ENCODE measurements around the gene SLC37A2. TPM values are rescaled to one million over a fixed set of nuclear protein-coding genes. Genes with fewer than 3 reads are reported as not detected.
A peak's percentile ranks its signal among the peaks of the same experiment; 100 is the strongest.

Gene SLC37A2
- total RNA-seq, 4 donors from 2014 or later: 0.75 to 2.1 (median 1.5) TPM

DNA sequence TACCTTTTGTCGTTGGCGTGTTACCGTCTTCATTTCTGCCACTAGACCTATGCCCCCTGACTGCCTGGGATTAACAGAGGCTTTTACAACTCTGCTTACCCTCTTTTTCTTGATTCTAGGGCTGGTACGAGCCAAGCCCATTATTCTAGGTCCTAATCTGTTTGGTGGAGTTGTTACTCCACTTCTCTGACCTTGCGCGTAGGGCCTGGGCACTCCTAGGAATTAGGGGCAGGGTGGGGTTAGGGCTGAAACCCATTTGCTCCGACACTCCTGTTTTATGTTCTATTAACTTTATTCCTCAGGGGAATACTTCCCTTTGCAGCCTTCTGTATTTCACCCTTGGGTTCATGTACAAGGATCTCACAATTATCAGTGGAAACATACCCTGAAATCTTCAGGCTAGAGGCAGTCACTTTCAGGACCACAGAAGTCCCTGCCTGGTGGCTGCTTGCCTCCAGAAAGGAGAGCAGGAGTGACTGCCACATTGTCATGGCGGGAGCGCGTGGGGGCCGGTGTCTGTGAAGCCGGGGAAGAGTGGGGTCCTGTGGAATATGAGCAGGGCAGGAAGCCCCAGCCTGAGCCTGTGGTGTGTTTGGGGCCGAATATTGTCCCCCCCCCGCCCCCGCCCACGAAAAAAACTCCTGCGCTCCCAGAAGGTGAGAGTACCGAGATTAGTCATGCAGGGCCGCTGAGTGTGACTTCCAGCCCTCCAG, 731 bp upstream of the SLC37A2 start:
- peaks cover 0 to 5% (median 4%) of the 10 kb centered on the region in 3 donors for H3K27me3 ChIP-seq
- peak overlapping the region; percentile 28 to 55 (median 44) for H3K27ac ChIP-seq
- TF ChIP-seq, protein P1, sequence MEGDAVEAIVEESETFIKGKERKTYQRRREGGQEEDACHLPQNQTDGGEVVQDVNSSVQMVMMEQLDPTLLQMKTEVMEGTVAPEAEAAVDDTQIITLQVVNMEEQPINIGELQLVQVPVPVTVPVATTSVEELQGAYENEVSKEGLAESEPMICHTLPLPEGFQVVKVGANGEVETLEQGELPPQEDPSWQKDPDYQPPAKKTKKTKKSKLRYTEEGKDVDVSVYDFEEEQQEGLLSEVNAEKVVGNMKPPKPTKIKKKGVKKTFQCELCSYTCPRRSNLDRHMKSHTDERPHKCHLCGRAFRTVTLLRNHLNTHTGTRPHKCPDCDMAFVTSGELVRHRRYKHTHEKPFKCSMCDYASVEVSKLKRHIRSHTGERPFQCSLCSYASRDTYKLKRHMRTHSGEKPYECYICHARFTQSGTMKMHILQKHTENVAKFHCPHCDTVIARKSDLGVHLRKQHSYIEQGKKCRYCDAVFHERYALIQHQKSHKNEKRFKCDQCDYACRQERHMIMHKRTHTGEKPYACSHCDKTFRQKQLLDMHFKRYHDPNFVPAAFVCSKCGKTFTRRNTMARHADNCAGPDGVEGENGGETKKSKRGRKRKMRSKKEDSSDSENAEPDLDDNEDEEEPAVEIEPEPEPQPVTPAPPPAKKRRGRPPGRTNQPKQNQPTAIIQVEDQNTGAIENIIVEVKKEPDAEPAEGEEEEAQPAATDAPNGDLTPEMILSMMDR (IDR thresholded peaks at IDR 0.05 in 4 of 5, conservative IDR thresholded peaks at IDR 0.05 in 1 of 5): no peak
- no peak for TF ChIP-seq POLR2A (IDR thresholded peaks at IDR 0.05)
- H3K9me3 ChIP-seq: no peaks in the 10 kb centered on the region
- peak in 1 of 2 donors; percentile 5 for ATAC-seq
- peak overlapping the region; percentile 59 to 69 (median 64) for H3K4me3 ChIP-seq
- no peak for DNase-seq
- peaks cover 0 to 8% of the 10 kb centered on the region in 2 donors for H3K4me1 ChIP-seq
- in situ Hi-C loops (cut with MboI; ENCODE audit: low sequenced_read_pairs in 4 of 4): no loop called here
- intact Hi-C loops (cut with DNase I; ENCODE audit: low total_unique reads): no loop called here
- H3K36me3 ChIP-seq: no peaks in the 10 kb centered on the region

DNA sequence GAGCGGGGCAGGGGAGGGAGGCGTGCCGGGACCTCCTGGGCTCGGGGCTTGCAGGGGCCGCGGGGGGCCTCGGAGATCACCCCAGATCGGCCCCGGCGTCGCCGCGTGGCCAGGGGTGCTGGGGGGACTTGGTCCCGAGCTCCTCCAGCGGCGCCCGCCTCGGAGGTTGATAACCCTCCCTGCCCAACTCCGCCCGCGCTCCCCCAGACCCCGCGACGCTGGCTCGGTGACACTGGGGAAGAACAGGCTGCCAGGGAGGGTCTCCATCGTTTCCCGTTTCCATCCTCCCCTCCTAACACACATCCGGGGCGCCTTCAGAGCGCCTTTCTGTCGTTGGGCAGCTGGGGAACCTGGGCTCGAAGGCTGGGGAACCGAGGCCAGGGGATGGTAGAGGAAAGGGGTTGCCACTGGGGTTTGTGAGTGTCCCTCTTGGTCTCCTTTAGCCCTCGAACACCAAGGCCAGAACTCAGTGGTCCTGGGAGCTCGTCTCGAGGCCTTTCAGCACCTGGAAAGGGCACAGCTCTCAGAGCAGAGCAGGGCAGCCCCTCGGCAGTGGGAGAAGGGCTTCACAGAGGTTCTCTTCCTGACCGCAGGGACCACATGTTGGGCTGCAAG, 431 bp downstream of the SLC37A2 start:
- no peak for DNase-seq
- H3K27me3 ChIP-seq: peaks cover 0 to 5% (median 4%) of the 10 kb centered on the region in 3 donors
- in situ Hi-C loops (cut with MboI; ENCODE audit: low sequenced_read_pairs in 4 of 4): no loop called here
- peak overlapping the region; percentile 59 to 69 (median 64) for H3K4me3 ChIP-seq
- no peak for TF ChIP-seq POLR2A (IDR thresholded peaks at IDR 0.05)
- TF ChIP-seq, protein P1 (IDR thresholded peaks at IDR 0.05 in 4 of 5, conservative IDR thresholded peaks at IDR 0.05 in 1 of 5): no peak
- no peaks in the 10 kb centered on the region for H3K9me3 ChIP-seq
- no peaks in the 10 kb centered on the region for H3K36me3 ChIP-seq
- H3K4me1 ChIP-seq: peaks cover 0 to 8% of the 10 kb centered on the region in 2 donors
- peak overlapping the region; percentile 28 to 55 (median 44) for H3K27ac ChIP-seq
- ATAC-seq: no peak
- intact Hi-C loops (cut with DNase I; ENCODE audit: low total_unique reads): no loop called here

DNA sequence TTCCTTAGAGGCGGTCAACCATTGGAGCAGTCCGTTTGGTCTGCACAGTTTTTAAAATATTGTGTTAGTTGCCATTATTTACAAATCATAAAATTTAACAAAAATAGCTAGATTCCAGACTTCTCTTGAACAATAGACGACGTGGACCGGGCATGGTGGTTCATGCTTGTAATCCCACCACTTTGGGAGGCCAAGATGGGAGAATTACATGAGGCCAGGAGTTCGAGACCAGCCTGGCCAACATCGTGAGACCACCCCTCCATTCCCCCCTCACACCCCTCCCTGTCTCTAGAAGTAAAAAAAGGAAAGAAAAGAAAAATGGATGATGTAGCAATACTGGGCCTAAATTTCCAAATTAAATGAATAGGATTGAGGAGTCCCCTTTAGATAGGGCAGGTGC, 965 bp downstream of the SLC37A2 start:
- H3K4me1 ChIP-seq: peaks cover 0 to 8% of the 10 kb centered on the region in 2 donors
- peaks cover 0 to 5% (median 4%) of the 10 kb centered on the region in 3 donors for H3K27me3 ChIP-seq
- TF ChIP-seq POLR2A (IDR thresholded peaks at IDR 0.05): no peak
- in situ Hi-C loops (cut with MboI; ENCODE audit: low sequenced_read_pairs in 4 of 4): no loop called here
- intact Hi-C loops (cut with DNase I; ENCODE audit: low total_unique reads): no loop called here
- H3K36me3 ChIP-seq: no peaks in the 10 kb centered on the region
- H3K4me3 ChIP-seq: peak overlapping the region; percentile 59 to 69 (median 64)
- ATAC-seq (no peak), DNase-seq (no peak)
- no peak overlapping the region for H3K27ac ChIP-seq
- H3K9me3 ChIP-seq: no peaks in the 10 kb centered on the region

DNA sequence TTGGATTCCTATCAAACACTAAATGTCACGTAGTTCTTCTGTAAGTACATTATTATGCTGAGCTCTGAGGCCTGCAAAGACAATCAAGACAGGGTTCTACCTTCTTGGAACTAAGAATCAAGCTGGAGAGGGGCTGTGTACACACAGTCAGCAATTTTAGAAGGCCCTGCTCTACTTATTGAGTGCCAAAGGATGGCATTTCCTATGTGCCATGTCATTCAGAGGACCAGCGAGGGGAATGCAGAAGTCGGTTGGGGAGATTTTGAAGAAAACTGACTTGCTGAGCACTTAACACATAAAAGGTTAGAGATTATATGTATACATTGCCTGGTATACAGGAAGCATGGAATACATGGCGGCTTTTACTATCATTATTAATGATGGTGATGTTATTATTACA, 5.3 kb downstream of the SLC37A2 start:
- TF ChIP-seq POLR2A (IDR thresholded peaks at IDR 0.05): no peak
- TF ChIP-seq, protein P1 (IDR thresholded peaks at IDR 0.05 in 4 of 5, conservative IDR thresholded peaks at IDR 0.05 in 1 of 5): no peak
- peaks cover 4 to 13% of the 10 kb centered on the region in 2 donors for H3K4me1 ChIP-seq
- no peak overlapping the region for H3K4me3 ChIP-seq
- intact Hi-C loops (cut with DNase I; ENCODE audit: low total_unique reads): no loop called here
- no peaks in the 10 kb centered on the region for H3K9me3 ChIP-seq
- no peak overlapping the region for H3K27ac ChIP-seq
- in situ Hi-C loops (cut with MboI; ENCODE audit: low sequenced_read_pairs in 4 of 4): no loop called here
- no peak for ATAC-seq
- no peak for DNase-seq
- H3K36me3 ChIP-seq: no peaks in the 10 kb centered on the region
- peaks cover 0 to 5% (median 4%) of the 10 kb centered on the region in 3 donors for H3K27me3 ChIP-seq

DNA sequence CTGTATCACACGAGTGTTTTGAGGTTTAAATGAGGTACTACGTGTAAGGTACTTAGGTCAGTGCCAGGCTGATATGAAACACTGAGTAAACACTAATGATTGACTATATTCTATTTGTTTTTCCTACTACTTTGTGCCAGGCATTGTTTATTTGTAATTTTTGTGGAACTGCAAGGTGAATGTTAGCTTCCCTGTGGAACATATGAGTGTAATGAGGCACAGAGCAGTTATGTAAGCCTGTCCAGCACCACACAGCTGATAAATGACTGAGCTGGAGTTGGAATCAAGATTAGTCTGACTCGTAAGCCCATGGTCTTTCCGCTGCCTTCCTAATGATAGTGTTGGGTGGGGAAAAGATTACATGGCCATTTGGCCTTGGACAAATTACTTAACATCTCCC, 5.9 kb downstream of the SLC37A2 start:
- H3K36me3 ChIP-seq: no peaks in the 10 kb centered on the region
- H3K4me1 ChIP-seq: peaks cover 4 to 7% of the 10 kb centered on the region in 2 donors
- TF ChIP-seq, protein P1 (IDR thresholded peaks at IDR 0.05 in 4 of 5, conservative IDR thresholded peaks at IDR 0.05 in 1 of 5): no peak
- TF ChIP-seq POLR2A (IDR thresholded peaks at IDR 0.05): no peak
- DNase-seq: no peak
- intact Hi-C loops (cut with DNase I; ENCODE audit: low total_unique reads): no loop called here
- H3K9me3 ChIP-seq: no peaks in the 10 kb centered on the region
- H3K4me3 ChIP-seq: no peak overlapping the region
- ATAC-seq: no peak
- in situ Hi-C loops (cut with MboI; ENCODE audit: low sequenced_read_pairs in 4 of 4): no loop called here
- H3K27ac ChIP-seq: no peak overlapping the region
- peaks cover 0 to 5% (median 4%) of the 10 kb centered on the region in 3 donors for H3K27me3 ChIP-seq

All from gastrocnemius medialis (tissue), 4 donors.